Glutamatergic neuron (in vitro differentiated cells): ENCODE results near the gene PDE8A. TPM values are rescaled to one million over a fixed set of nuclear protein-coding genes. Genes with fewer than 3 reads are reported as not detected.
"Not testable (repeated sequence)": the region's sequence is repeated elsewhere in the genome, so short reads cannot be mapped to it uniquely, and the experiment has no call there.

Source experiments
- DNase-seq: peaks from one replicate; pipeline ENCODE4 v3.0.0; 2022
- H3K27ac Mint-ChIP-seq: one replicate; pipeline ENCODE4 v1.8.0; 2020; ENCODE audit warnings: mild to moderate bottlenecking, mixed read lengths, inconsistent platforms; ENCODE audit not compliant: unreplicated experiment
- H3K27me3 Mint-ChIP-seq: one replicate; pipeline ENCODE4 v1.8.0; 2020; ENCODE audit warnings: mild to moderate bottlenecking, moderate library complexity, mixed read lengths, inconsistent platforms; ENCODE audit not compliant: unreplicated experiment
- H3K36me3 Mint-ChIP-seq: one replicate; pipeline ENCODE4 v1.8.0; 2020; ENCODE audit warnings: mild to moderate bottlenecking, mixed read lengths, inconsistent platforms; ENCODE audit not compliant: unreplicated experiment
- H3K4me1 Mint-ChIP-seq: one replicate; pipeline ENCODE4 v1.8.0; 2020; ENCODE audit warnings: mild to moderate bottlenecking, low read depth, mixed read lengths, inconsistent platforms; ENCODE audit not compliant: unreplicated experiment
- H3K4me3 Mint-ChIP-seq: one replicate; pipeline ENCODE4 v1.8.0; 2020; ENCODE audit warnings: mild to moderate bottlenecking, mixed read lengths, inconsistent platforms; ENCODE audit not compliant: unreplicated experiment
- H3K9me3 Mint-ChIP-seq: one replicate; pipeline ENCODE4 v1.8.0; 2020; ENCODE audit warnings: mild to moderate bottlenecking, moderate library complexity, mixed read lengths, inconsistent platforms; ENCODE audit not compliant: unreplicated experiment
- total RNA-seq: library from RNA; stranded (reverse); fragmentation: NEBNext Ultra II Directional; extraction: Animal tissue kit (Norgen Biotek cat#: 25700); gene quantifications from one replicate; pipeline ENCODE4 v1.2.1, GENCODE V29; 2021; ENCODE audit not compliant: unreplicated experiment
- TF ChIP-seq, protein P1 (sequence below): fragments of 200-600 bp; sonication (generic); IDR thresholded peaks from one replicate; pipeline ENCODE4 v1.5.0; 2021; ENCODE audit not compliant: partially characterized antibody, unreplicated experiment

Gene PDE8A
- total RNA-seq, 1 donor from 2014 or later = 5.7 TPM

DNA sequence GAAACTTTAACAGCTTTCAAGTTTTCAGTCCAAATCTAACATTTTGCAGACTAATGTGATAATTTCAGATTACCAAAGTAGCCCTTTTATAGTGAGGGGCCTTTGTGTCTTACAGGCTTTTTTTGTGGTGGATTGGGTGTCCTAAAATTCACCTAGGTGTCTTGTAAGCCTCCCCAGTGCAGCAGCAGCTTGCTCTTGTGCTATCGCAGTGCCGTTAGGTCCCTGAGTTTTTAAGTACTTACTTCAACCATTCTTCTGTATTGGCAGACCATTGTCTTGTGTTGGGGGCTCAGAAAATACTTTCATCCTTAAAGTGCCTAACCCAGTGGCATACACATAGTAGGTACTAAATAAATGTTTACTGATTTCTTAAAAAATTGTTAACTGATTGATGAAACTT lies 2.1 kb downstream of the PDE8A start:
- Mint-ChIP-seq H3K27ac (no peak overlapping the region), H3K36me3 (no peaks in the 10 kb centered on the region), H3K27me3 (peaks cover 12% of the 10 kb centered on the region), H3K4me3 (no peak overlapping the region), H3K4me1 (peaks cover 5% of the 10 kb centered on the region), H3K9me3 (peaks cover 5% of the 10 kb centered on the region)
- no peak for DNase-seq
- TF ChIP-seq, protein P1, sequence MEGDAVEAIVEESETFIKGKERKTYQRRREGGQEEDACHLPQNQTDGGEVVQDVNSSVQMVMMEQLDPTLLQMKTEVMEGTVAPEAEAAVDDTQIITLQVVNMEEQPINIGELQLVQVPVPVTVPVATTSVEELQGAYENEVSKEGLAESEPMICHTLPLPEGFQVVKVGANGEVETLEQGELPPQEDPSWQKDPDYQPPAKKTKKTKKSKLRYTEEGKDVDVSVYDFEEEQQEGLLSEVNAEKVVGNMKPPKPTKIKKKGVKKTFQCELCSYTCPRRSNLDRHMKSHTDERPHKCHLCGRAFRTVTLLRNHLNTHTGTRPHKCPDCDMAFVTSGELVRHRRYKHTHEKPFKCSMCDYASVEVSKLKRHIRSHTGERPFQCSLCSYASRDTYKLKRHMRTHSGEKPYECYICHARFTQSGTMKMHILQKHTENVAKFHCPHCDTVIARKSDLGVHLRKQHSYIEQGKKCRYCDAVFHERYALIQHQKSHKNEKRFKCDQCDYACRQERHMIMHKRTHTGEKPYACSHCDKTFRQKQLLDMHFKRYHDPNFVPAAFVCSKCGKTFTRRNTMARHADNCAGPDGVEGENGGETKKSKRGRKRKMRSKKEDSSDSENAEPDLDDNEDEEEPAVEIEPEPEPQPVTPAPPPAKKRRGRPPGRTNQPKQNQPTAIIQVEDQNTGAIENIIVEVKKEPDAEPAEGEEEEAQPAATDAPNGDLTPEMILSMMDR = no peak

DNA sequence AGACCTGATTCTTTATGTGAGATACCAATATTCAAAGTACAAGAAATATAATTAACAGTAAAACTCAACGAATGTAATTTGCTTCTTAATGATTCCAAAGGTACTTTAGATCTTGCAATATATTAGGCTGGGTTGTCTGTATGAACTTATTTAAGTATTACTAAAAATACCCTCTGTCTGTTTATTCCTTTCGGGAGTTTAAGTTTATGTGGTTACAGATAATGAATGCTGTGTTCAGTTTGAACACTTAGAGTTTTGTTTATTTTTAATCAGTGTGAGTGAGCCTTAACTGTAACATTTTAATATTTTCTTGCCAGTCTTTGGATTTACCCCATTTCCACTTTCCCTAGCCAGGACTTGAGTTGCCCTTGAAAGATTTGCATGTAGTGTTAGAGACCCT lies 3.5 kb downstream of the PDE8A start:
- TF ChIP-seq, protein P1 = no peak

DNA sequence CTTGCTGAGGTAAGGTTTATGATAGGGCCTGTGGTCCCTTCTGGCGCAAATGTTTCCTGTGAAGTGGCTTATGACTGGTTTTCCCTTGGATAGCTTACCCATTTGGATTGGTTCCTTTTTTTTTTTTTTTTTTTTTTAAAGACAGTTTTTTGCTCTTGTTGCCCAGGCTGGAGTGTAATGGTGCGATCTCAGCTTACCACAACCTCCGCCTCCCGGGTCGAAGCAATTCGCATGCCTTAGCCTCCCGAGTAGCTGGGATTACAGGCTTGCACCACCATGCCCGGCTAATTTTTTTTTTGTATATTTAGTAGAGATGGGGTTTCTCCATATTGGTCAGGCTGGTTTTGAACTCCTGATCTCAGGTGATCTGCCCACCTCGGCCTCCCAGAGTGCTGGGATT lies 5.7 kb downstream of the PDE8A start:
- H3K9me3 Mint-ChIP-seq, H3K27ac Mint-ChIP-seq, H3K4me3 Mint-ChIP-seq, H3K27me3 Mint-ChIP-seq, DNase-seq, H3K4me1 Mint-ChIP-seq, H3K36me3 Mint-ChIP-seq: not testable (repeated sequence)

More for the DNA sequence above, 3.5 kb downstream of the PDE8A start:
- Mint-ChIP-seq H3K4me1 (peaks cover 5% of the 10 kb centered on the region), H3K36me3 (no peaks in the 10 kb centered on the region), H3K27me3 (peaks cover 5% of the 10 kb centered on the region), H3K4me3 (no peak overlapping the region), H3K9me3 (peaks cover 2% of the 10 kb centered on the region), H3K27ac (no peak overlapping the region)
- no peak for DNase-seq

DNA sequence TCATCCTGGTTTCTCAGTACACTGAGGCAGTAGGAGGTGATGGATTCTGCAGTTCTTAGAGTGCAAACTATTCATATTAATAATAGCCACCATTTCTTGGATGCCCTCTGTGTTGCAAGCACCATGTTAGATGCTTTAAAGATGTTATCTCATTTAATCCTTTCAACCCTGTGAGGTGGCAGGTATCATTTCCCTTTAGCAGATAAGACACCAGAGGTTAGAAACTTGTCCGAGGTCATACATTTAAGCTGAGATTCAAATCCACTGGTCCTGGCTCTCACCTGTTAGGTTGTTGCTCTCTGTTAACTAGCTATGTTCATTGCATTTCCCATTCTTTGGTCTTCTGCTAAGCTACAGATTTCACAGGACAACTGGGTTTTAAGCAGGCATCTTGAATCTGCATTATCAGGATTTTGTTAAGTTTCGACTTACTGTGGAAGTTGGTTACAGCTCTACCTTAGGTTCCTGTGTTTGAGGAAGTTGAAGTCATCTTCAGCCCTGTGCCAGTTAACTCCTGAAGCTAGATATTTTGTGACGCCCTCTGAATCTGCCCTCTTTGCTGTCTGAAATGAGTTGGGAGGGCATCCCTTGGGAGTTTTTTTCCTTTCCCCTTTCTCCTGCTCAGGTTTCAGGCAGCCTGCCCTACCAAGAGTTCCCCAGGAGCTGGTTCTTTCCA lies 6.4 kb downstream of the PDE8A start:
- Mint-ChIP-seq H3K9me3 (peaks cover 2% of the 10 kb centered on the region), H3K4me3 (no peak overlapping the region), H3K27me3 (no peaks in the 10 kb centered on the region), H3K27ac (no peak overlapping the region), H3K4me1 (peaks cover 5% of the 10 kb centered on the region), H3K36me3 (no peaks in the 10 kb centered on the region)
- no peak for DNase-seq
- TF ChIP-seq, protein P1 = no peak

DNA sequence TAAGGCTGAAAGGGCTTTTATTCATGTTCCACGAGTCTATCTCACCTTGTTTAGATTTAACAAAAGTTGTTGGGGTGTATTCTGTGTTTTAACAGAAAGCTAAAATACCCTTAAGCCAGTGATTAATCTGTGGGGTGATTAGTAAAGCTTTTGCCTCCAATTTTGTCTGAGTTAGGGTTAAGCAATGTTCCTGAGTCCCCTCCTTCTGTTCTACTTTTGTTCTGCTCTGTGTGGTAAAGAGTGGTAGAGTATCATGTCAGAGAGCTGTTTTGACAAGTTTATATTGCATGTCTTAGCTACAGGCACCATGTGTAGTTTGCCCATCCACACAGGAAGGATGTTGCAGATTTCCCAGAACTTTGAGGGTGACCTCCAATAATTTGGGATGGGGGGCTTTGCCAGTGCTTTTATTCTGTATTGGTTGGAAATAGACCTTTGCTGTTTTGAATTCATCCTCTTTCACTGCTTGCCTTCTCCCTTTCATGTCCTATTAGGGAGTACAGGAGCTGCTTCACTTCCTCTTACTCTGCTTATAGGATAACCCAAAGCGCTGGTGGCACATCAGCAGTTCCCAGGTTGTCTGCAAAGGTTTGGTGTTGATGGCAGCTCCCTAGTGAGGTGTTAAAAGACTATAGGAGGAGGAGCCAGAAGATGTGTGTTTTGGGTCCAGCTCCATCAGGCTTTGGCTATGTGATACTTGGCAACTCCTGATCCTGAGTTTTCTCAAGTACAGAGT lies 7.4 kb downstream of the PDE8A start:
- Mint-ChIP-seq H3K36me3 (no peaks in the 10 kb centered on the region), H3K4me3 (no peak overlapping the region), H3K9me3 (peaks cover 2% of the 10 kb centered on the region), H3K4me1 (peaks cover 5% of the 10 kb centered on the region), H3K27ac (no peak overlapping the region), H3K27me3 (no peaks in the 10 kb centered on the region)
- TF ChIP-seq, protein P1 = no peak
- no peak for DNase-seq
